Pons (tissue), 1 donor: ENCODE data around the gene GALNT5.

Experiments
- DNase-seq: peaks from one replicate; pipeline ENCODE4 v3.0.0-alpha.2; 2016; ENCODE audit warnings: low spot score

The GALNT5 gene

DNA sequence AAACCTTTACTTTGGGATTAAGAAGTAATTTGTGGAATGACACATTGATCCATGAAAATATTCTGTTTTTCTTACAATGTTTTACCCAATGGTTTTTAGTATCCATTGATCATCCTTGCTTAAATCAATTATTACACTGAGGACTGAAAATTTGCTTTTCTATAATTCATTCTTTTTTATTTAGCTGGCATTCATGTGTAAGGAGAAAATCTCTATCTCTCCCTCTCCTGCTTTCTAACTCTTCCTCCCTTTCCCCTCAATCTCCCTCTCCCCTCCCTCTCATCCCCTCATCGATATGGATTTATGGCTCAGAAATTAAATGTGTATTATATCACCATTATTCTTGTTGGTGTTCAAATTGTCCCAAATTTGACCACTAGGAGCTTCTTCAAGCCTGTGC, 29.7 kb downstream of the GALNT5 start:
- DNase-seq, result no peak

DNA sequence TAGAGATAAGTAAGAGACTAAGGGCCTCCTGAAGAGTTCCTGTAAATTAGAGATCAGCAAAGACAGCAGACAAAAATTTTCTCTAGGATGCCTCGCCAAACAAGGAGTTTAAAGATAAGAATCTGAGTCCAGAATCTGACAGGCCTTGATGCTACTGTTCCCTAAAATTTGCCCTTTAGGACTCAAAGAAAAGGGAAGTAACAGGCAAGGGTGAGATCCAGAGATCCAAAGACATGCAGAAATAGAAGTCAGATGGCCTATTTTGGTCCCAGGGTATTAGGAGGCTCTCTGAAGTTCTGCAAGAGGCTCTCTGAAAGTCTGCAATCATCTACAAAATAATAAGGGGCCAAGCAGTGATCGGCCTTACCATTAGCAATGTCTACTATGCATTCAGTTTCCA, 33.0 kb downstream of the GALNT5 start:
- DNase-seq, result no peak

GRCh38 chr2:157291018-157291417, 33.5 kb downstream of the GALNT5 start:
- no peak for DNase-seq

GRCh38 chr2:157292853-157293252, 35.3 kb downstream of the GALNT5 start:
- DNase-seq, result no peak

GRCh38 chr2:157296490-157296889, 39.0 kb downstream of the GALNT5 start:
- DNase-seq, result no peak

DNA sequence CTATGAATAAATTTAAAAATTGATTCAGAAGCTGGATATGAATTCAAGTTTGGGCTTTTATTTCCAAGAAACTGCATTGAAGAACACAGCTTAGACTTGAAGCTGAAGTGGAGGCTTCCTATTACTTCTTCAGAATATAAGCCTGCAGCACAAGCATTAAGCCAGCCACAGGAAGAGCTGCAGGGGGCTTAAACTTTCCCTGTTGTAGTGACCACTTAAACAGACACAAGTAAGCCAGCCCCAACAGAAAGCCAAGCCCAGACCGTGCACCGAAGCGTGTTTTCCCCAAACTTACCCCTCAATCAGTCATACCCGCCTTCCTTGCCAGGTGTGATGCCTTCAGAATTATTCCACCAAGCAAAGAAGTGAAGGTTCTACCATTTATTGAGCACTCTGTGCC, 39.5 kb downstream of the GALNT5 start:
- DNase-seq, result no peak

- DNase-seq, result no peak
Observed at GRCh38 chr2:157301307-157301706, 43.8 kb downstream of the GALNT5 start.

- peak; percentile 90 for DNase-seq
Observed at GRCh38 chr2:157302492-157303099, 45.1 kb downstream of the GALNT5 start.

DNA sequence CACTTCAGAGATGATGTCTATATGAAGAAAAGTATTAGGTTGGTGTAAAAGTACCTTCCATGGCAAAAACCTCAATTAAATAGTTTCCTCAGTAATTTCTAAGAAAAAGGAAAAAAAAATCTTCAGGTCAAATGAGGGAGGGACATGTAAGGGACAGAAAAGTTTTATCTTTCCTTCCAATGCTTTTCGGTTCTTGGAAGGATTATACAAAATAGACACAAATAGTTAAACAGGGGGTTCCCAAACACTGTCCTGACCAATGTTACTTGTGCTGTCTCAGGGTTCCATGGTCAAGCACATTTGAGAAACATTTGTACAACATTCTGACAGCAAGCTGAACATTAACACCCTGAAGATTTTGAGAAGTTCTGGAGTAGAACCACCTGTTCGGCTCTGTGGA, 46.1 kb downstream of the GALNT5 start:
- DNase-seq, result no peak

GRCh38 chr2:157304811-157305722, 47.6 kb downstream of the GALNT5 start:
- peak; percentile 68 for DNase-seq

GRCh38 chr2:157305723-157306110, 48.2 kb downstream of the GALNT5 start:
- no peak for DNase-seq

GRCh38 chr2:157307021-157307420, 49.5 kb downstream of the GALNT5 start:
- peak; percentile 58 for DNase-seq

DNA sequence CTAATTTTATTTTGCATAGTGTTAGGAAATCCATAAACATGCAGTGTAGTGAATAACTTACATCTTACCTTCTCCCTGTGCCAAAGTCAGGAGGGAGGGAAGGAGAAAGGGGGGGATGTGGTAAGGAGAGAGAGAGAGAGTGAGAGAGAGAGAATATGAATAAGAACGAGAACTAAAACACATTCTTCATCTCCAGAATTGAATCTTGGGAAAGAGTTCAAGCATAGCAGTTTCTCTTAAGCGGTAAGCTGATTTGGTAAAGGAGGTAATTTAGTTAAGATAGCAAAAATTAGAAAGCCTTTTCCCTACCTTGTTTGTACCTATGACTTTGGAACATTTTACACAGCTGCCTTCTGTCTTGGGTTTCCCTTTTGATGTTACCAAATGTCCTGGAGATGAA, 52.4 kb downstream of the GALNT5 start:
- no peak for DNase-seq

- DNase-seq, result no peak
Observed at GRCh38 chr2:157311706-157312105, 54.2 kb downstream of the GALNT5 start.

GRCh38 chr2:157312866-157313486, 55.5 kb downstream of the GALNT5 start:
- no peak for DNase-seq

DNA sequence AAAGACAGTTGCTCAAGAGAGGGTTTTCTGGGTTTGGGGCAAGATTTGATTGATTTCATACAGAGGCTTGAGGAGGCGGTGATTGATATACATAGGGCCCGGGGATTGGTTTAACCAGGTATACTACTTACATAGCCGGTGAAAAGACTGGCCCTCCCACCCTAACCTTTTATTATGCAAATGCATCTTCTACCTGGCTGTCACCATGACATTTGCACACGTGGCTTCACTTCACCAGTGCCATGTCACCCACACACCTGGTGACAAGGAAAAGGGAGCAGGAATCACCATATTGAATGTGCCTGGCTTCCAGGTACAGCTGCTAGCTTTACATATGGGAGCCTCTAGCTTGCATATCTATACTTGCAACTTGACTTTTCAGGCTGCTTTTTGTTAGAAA, 58.4 kb downstream of the GALNT5 start:
- no peak for DNase-seq

DNA sequence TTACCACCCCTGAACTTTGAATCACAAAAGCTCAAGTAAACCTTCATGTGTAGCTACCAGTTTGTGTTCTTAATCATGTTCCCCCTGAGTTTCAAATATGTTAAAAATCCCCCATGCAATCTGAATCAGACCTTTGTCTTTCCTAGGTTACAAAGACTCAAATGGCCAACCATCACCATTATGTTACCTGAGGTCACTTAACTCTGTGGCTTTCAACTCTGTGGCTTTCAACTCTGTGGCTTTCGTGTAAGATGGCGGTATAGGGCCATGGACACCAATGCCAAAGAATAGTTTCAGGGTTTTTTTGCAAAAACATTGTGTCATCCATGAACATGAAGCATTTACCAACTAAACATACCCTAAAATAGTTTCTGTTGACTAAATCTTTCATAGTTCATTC, 61.4 kb downstream of the GALNT5 start:
- peak; percentile 36 for DNase-seq

DNA sequence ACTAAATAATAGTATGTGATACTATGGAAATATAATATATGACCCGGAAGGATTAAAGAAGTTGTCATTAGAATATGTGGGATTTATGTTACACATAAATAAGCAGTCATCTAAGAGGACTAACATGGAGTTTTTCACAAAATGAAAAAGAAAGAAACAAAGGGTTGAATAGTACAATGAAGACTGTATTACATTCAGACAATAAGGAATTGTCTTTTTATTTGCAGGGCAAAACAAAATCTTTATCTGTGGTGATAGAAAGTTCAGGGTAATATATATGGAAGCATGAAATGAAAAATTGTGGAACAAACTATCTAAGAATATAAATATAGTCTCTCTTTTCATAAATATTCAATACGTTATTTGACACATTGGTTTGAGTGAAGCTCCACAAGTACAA, 62.3 kb downstream of the GALNT5 start:
- DNase-seq, result peak; percentile 89

DNA sequence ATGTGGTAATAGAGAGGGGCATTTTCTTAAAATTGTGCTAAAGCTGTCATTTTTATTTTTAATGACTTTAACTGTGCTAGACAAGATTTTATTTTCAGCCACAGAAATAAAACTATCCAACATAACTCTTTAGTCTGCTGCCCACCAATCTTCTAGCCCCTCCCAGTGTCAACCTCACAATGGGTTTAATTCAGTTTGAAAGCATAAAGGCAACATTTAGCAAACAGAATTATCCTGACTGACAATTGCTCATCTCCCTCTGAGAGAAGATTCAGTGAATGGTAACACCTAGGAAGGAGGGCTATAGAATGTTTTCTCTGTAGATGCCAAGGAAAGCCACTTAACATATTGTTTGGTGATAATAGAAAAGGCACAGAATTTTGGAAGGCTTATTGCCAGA, 62.9 kb downstream of the GALNT5 start:
- DNase-seq, result peak; percentile 95

- peak; percentile 56 for DNase-seq
Observed at GRCh38 chr2:157321466-157321865, 64.0 kb downstream of the GALNT5 start.

DNA sequence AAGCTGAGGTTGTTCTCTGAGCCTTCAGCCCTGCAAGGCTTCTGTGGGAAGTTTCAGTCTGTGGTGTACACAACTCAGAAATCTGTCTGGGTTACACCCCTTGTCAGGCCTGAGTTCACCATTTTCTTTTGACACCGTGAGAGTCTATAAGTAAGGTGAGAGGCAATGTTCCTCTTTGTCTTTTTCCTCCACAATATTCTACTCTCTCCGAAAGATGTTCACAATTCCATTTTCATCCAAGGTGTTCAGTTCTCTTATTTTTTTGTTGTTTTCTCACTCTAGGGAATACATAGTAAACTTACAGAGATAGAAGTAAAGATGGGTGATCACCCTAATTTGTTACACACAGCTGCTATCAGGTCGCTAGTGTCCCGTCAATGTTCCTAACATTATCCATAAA, 64.9 kb downstream of the GALNT5 start:
- peak; percentile 54 for DNase-seq

- DNase-seq, result peak; percentile 60
Observed at GRCh38 chr2:157324331-157324843, 66.9 kb downstream of the GALNT5 start.

DNA sequence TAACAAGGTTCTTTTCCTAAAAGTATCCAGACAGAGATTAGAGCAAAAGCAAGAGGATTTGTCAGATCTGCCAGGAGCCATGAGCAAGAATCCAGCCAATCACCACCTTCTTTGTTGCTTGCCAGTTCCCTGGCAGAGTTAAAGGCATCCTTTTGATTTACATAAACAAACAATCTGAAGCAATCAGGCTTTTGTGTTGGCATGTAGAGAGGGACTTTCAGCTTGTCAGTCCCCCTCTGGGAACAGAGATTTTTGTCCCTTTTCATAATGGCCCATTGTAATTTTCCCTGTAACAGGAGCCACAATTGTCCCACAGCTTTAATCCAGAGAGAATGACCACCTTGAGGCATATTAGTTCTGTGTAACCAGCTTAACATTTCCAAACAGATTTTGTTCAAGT, 68.3 kb downstream of the GALNT5 start, which contains the start of gene ERMN:
TSS of gene ERMN (minus strand) at position 39 of the 400 bp plus-strand sequence. CDS start 182 bp downstream, outside the sequence.
- DNase-seq, result peak; percentile 100
